ENCODE measurements around the gene C3orf20. TPM values are rescaled to one million over a fixed set of nuclear protein-coding genes. Genes with fewer than 3 reads are reported as not detected.

Gene C3orf20
- total and polyA plus RNA-seq, 7 donors, result 0.03 to 0.16 TPM; not detected in 5

- no peaks in the 10 kb centered on the region for H3K27me3 ChIP-seq
- TF ChIP-seq POLR2A (IDR thresholded peaks at IDR 0.05) (no peak), CTCF (IDR thresholded peaks at IDR 0.05) (no peak), EP300 (IDR thresholded peaks at IDR 0.05) (no peak), POLR2AphosphoS5 (IDR thresholded peaks at IDR 0.05) (no peak)
- no peak overlapping the region for H3K4me3 ChIP-seq
- no peaks in the 10 kb centered on the region for H3K9me3 ChIP-seq
- no peak for DNase-seq
- peaks cover 0 to 7% (median 0%) of the 10 kb centered on the region in 4 donors for H3K36me3 ChIP-seq
- intact Hi-C loops (cut with DNase I), result no loop called here
- H3K27ac ChIP-seq, result no peak overlapping the region
- WGBS, 2 donors, result 76 to 86% methylated on average over 10 of the region's 10 CpGs
- peaks cover 0 to 4% (median 0%) of the 10 kb centered on the region in 4 donors for H3K4me1 ChIP-seq
These were observed 144.7 kb downstream of the C3orf20 start for GRCh38 chr3:14819671-14820070.

- H3K4me3 ChIP-seq, result no peak overlapping the region
- H3K36me3 ChIP-seq, result peaks cover 0 to 7% (median 0%) of the 10 kb centered on the region in 4 donors
- peaks cover 0 to 4% (median 0%) of the 10 kb centered on the region in 4 donors for H3K4me1 ChIP-seq
- H3K27ac ChIP-seq, result no peak overlapping the region
- no peaks in the 10 kb centered on the region for H3K9me3 ChIP-seq
- intact Hi-C loops (cut with DNase I), result no loop called here
- 87 to 92% methylated on average over 17 of the region's 17 CpGs for WGBS, 2 donors
- DNase-seq, result no peak
- no peaks in the 10 kb centered on the region for H3K27me3 ChIP-seq
- TF ChIP-seq EP300 (IDR thresholded peaks at IDR 0.05) (no peak), POLR2AphosphoS5 (IDR thresholded peaks at IDR 0.05) (no peak), POLR2A (IDR thresholded peaks at IDR 0.05) (no peak), CTCF (IDR thresholded peaks at IDR 0.05) (no peak)
These were observed 145.2 kb downstream of the C3orf20 start for GRCh38 chr3:14820156-14820555.

GRCh38 chr3:14821151-14821550 lies 146.2 kb downstream of the C3orf20 start:
- Histone ChIP-seq H3K27ac (no peak overlapping the region), H3K36me3 (peaks cover 0 to 7% (median 0%) of the 10 kb centered on the region in 4 donors), H3K27me3 (no peaks in the 10 kb centered on the region), H3K4me3 (no peak overlapping the region), H3K4me1 (peaks cover 0 to 4% (median 0%) of the 10 kb centered on the region in 4 donors), H3K9me3 (no peaks in the 10 kb centered on the region)
- no peak for DNase-seq
- 89% methylated on average over 16 of the region's 16 CpGs for WGBS, 2 donors
- no peak for TF ChIP-seq EP300 (IDR thresholded peaks at IDR 0.05)
- no peak for TF ChIP-seq CTCF (IDR thresholded peaks at IDR 0.05)
- TF ChIP-seq POLR2A (IDR thresholded peaks at IDR 0.05), result no peak
- no peak for TF ChIP-seq POLR2AphosphoS5 (IDR thresholded peaks at IDR 0.05)
- intact Hi-C loops (cut with DNase I), result no loop called here

GRCh38 chr3:14822134-14822533 lies 147.2 kb downstream of the C3orf20 start:
- peaks cover 0 to 7% (median 0%) of the 10 kb centered on the region in 4 donors for H3K36me3 ChIP-seq
- H3K27me3 ChIP-seq, result no peaks in the 10 kb centered on the region
- H3K27ac ChIP-seq, result no peak overlapping the region
- no peak for DNase-seq
- TF ChIP-seq EP300 (IDR thresholded peaks at IDR 0.05), result no peak
- no peak for TF ChIP-seq POLR2A (IDR thresholded peaks at IDR 0.05)
- no peak for TF ChIP-seq POLR2AphosphoS5 (IDR thresholded peaks at IDR 0.05)
- no peak for TF ChIP-seq CTCF (IDR thresholded peaks at IDR 0.05)
- 26 to 73% methylated on average over 3 of the region's 3 CpGs for WGBS, 2 donors
- H3K4me3 ChIP-seq, result no peak overlapping the region
- intact Hi-C loops (cut with DNase I), result no loop called here
- peaks cover 0 to 4% (median 0%) of the 10 kb centered on the region in 4 donors for H3K4me1 ChIP-seq
- no peaks in the 10 kb centered on the region for H3K9me3 ChIP-seq

Other genes starting within 250 kb of the C3orf20 start
- gene GRIP2, start 134.8 kb upstream of the C3orf20 start, total RNA-seq, result 1 to 10 TPM in 2 of 4 donors, under 1 TPM in 2; 0.16 to 1.7 (median 0.87) TPM
- under 1 TPM; under 0.01 to 0.90 (median 0.23) TPM for gene GRIP2, start 134.8 kb upstream of the C3orf20 start, polyA plus RNA-seq
- 10 to 100 TPM; 13.3 to 21.3 (median 19.2) TPM for gene CCDC174, start 23.4 kb upstream of the C3orf20 start, total RNA-seq
- gene CCDC174, start 23.4 kb upstream of the C3orf20 start, polyA plus RNA-seq, result 10 to 100 TPM; 10.8 to 13.2 (median 10.9) TPM
- gene FGD5, start 143.8 kb downstream of the C3orf20 start, total RNA-seq, result 10 to 100 TPM in 1 of 4 donors, 1 to 10 TPM in 3; 6.4 to 18.6 (median 7.6) TPM
- 1 to 10 TPM; 2.1 to 5.5 (median 3.6) TPM for gene FGD5, start 143.8 kb downstream of the C3orf20 start, polyA plus RNA-seq

Measured in sigmoid colon (tissue), 7 donors.